ENCODE results near the gene GAB1. TPM values are rescaled to one million over a fixed set of nuclear protein-coding genes. Genes with fewer than 3 reads are reported as not detected.

GAB1 gene
- total and polyA plus RNA-seq, 2 of the 13 experiments (the other 11 are each of a cell fraction or from before 2014, with no cell fraction given), result 8.7 to 14.7 TPM

GRCh38 chr4:143336781-143337599 lies at the start of gene GAB1 (continued):
- TF ChIP-seq ZHX2 (IDR thresholded peaks at IDR 0.05; ENCODE audit: low read depth) (no peak), ZHX2 (CRISPR knock-in tag; IDR thresholded peaks at IDR 0.05; ENCODE audit: borderline replicate concordance) (no peak), PAX8 (CRISPR knock-in tag; IDR thresholded peaks at IDR 0.05; ENCODE audit: borderline replicate concordance) (no peak), ZNF333 (CRISPR knock-in tag; IDR thresholded peaks at IDR 0.05; ENCODE audit: borderline replicate concordance) (no peak), ZBTB33 (CRISPR knock-in tag; IDR thresholded peaks at IDR 0.05) (no peak), SKIL (CRISPR knock-in tag; IDR thresholded peaks at IDR 0.05; ENCODE audit: borderline replicate concordance) (no peak), PATZ1 (CRISPR knock-in tag; IDR thresholded peaks at IDR 0.05) (peak; percentile 36; the same call in 1 of the 2 replicates), TEAD2 (CRISPR knock-in tag; IDR thresholded peaks at IDR 0.05) (no peak), ATAD3A (CRISPR knock-in tag; IDR thresholded peaks at IDR 0.05) (no peak), KDM3A (CRISPR knock-in tag; IDR thresholded peaks at IDR 0.05; ENCODE audit: low read depth) (no peak), HNF4G (IDR thresholded peaks at IDR 0.05; ENCODE audit: borderline replicate concordance, low read depth, low read length) (no peak), HNF4G (CRISPR knock-in tag; IDR thresholded peaks at IDR 0.05; ENCODE audit: borderline replicate concordance, low read depth) (no peak), PREB (CRISPR knock-in tag; IDR thresholded peaks at IDR 0.05) (no peak), ZNF563 (CRISPR knock-in tag; IDR thresholded peaks at IDR 0.05) (peak; percentile 16; the same call in 1 of the 2 replicates), ZBTB7A (CRISPR knock-in tag; IDR thresholded peaks at IDR 0.05) (0 out of 2 replicates have a peak, but pooled peaks have one; percentile 31)
